ENCODE data around the gene TWF1. TPM values are rescaled to one million over a fixed set of nuclear protein-coding genes. Genes with fewer than 3 reads are reported as not detected.

TWF1 gene
- total and polyA plus RNA-seq, 2 of the 8 experiments (the other 6 are each of a cell fraction or from before 2014, with no cell fraction given), result 7.6 to 27.9 TPM

- no peak for TF ChIP-seq CHD2 (IDR thresholded peaks at IDR 0.05; ENCODE audit: low read length)
- no peak for TF ChIP-seq SP2 (IDR thresholded peaks at IDR 0.05; ENCODE audit: low read length)
- no peak for TF ChIP-seq ASH2L (IDR thresholded peaks at IDR 0.05; ENCODE audit: low read length)
- no peak for TF ChIP-seq BCL11A (IDR thresholded peaks at IDR 0.05; ENCODE audit: low read depth in 2 of 2, low read length in 2 of 2)
- TF ChIP-seq POU5F1 (IDR thresholded peaks at IDR 0.05; ENCODE audit: low read depth, low read length), result no peak
- no peak for TF ChIP-seq SP1 (IDR thresholded peaks at IDR 0.05; ENCODE audit: low read depth, low read length)
- TF ChIP-seq JUN (IDR thresholded peaks at IDR 0.05; ENCODE audit: low read depth, low read length), result no peak
These were observed 16.2 kb downstream of the TWF1 start (continued) for GRCh38 chr12:43789941-43790340.

All from H1 (cell line).